Liver (tissue), 3 donors: ENCODE measurements around the gene PITPNB.

Experiments used
- RAD21 ChIP-seq, 2 donors: IDR thresholded peaks; 2 replicates each; pipeline ENCODE4 v1.6.1; 2016; ENCODE audit warnings: antibody characterized with exemption in 2 of 2, mild to moderate bottlenecking in 2 of 2
- REST ChIP-seq: IDR thresholded peaks from 2 replicates; pipeline ENCODE4 v1.6.1; 2016; ENCODE audit warnings: antibody characterized with exemption, mild to moderate bottlenecking
- TF ChIP-seq, protein P1 (sequence below): fragments of 150-350 bp; IDR thresholded peaks from 2 replicates; pipeline ENCODE4 v1.5.1; 2017; ENCODE audit warnings: improper control_type of control experiment, low read depth, low read length; ENCODE audit not compliant: missing input control
- donor health status: healthy.
- donor health status: healthy.

DNA sequence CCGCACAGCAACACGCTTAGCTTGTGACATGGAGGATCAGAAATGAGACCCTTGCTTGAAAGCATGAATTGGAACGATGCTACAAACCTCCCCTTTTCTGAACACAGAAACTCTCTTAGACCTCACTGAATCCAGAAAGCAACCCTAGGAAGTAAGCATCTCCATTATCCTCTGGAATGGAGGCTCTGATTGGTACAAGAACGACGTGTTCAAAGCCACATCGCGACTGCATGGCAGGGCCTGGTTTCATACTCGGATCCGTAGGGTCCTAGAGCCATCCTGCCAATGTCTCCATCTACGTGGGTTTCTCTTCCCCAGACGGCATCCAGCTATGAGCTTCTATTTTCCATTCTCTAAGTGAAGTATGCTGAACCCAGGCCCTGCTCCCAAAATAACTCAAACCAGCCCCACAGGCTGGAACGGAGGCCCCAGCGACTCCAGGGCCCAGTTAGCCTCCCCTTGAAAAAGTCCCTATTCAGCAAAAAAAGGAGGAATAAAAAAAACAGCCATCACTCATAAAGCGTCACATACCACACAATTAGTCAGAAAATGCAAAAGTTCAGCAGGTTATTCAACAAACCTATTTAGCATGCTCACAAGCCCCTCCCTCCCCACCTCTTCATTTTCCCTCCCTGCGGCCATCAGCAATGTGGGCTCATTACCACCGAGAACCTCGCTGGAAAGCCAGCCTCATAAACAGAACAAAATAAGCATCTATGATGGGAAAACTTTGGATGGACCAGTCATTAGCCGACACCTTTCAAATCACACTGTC lies 110.4 kb downstream of the PITPNB start:
- TF ChIP-seq, protein P1, sequence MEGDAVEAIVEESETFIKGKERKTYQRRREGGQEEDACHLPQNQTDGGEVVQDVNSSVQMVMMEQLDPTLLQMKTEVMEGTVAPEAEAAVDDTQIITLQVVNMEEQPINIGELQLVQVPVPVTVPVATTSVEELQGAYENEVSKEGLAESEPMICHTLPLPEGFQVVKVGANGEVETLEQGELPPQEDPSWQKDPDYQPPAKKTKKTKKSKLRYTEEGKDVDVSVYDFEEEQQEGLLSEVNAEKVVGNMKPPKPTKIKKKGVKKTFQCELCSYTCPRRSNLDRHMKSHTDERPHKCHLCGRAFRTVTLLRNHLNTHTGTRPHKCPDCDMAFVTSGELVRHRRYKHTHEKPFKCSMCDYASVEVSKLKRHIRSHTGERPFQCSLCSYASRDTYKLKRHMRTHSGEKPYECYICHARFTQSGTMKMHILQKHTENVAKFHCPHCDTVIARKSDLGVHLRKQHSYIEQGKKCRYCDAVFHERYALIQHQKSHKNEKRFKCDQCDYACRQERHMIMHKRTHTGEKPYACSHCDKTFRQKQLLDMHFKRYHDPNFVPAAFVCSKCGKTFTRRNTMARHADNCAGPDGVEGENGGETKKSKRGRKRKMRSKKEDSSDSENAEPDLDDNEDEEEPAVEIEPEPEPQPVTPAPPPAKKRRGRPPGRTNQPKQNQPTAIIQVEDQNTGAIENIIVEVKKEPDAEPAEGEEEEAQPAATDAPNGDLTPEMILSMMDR = no peak
- TF ChIP-seq RAD21 (IDR thresholded peaks at IDR 0.05) = no peak
- no peak for TF ChIP-seq REST
